HG03575 (cell line): ENCODE results near the gene MOG.

Experiments
- ATAC-seq: cut with Tn5 transposase; IDR thresholded peaks from one replicate; pipeline ENCODE4 v1.9.1; 2021; ENCODE audit not compliant: unreplicated experiment, insufficient number of reproducible peaks, low FRiP score; ENCODE audit errors: extremely low read depth

Gene MOG

GRCh38 chr6:29656798-29657197 is at the start of gene MOG:
MOG (plus strand) TSS chr6:29657092; CDS start chr6:29657210, 118 bp downstream.
- no peak for ATAC-seq

GRCh38 chr6:29608131-29608530 is 48.8 kb upstream of the MOG start:
- ATAC-seq = no peak

GRCh38 chr6:29610540-29610939 is 46.4 kb upstream of the MOG start:
- ATAC-seq = no peak

- ATAC-seq = no peak
Measured at GRCh38 chr6:29611426-29611825, 45.5 kb upstream of the MOG start.

GRCh38 chr6:29617782-29618554 is 38.9 kb upstream of the MOG start:
- no peak for ATAC-seq

GRCh38 chr6:29619578-29620160 is 37.2 kb upstream of the MOG start:
- no peak for ATAC-seq

- ATAC-seq = no peak
Measured at GRCh38 chr6:29620630-29621029, 36.3 kb upstream of the MOG start.

GRCh38 chr6:29624520-29624961 is 32.4 kb upstream of the MOG start:
- ATAC-seq = no peak

GRCh38 chr6:29625337-29625930 is 31.5 kb upstream of the MOG start:
- no peak for ATAC-seq

GRCh38 chr6:29626948-29627754 is 29.7 kb upstream of the MOG start:
- no peak for ATAC-seq

GRCh38 chr6:29627755-29628418 is 29.0 kb upstream of the MOG start:
- no peak for ATAC-seq

- no peak for ATAC-seq
Measured at GRCh38 chr6:29628419-29629281, 28.2 kb upstream of the MOG start.

- no peak for ATAC-seq
Measured at GRCh38 chr6:29629571-29629970, 27.3 kb upstream of the MOG start.

GRCh38 chr6:29630315-29630714 is 26.6 kb upstream of the MOG start:
- ATAC-seq = no peak

GRCh38 chr6:29631209-29631810 is 25.6 kb upstream of the MOG start:
- no peak for ATAC-seq

GRCh38 chr6:29631860-29632731 is 24.8 kb upstream of the MOG start:
- ATAC-seq = no peak
